ELR (cell line): ENCODE results near the gene FSD1.

Experiments used
- DNase-seq: peaks from one replicate; pipeline ENCODE4 v3.0.0-alpha.2; 2015; ENCODE audit warnings: low read depth

Gene FSD1

GRCh38 chr19:4365791-4366665 is 61.6 kb downstream of the FSD1 start:
- no peak for DNase-seq

GRCh38 chr19:4366666-4367335 is 62.4 kb downstream of the FSD1 start:
- no peak for DNase-seq

- DNase-seq, result no peak
Observed at GRCh38 chr19:4367336-4367723, 62.9 kb downstream of the FSD1 start.

- no peak for DNase-seq
Observed at GRCh38 chr19:4367781-4368127, 63.4 kb downstream of the FSD1 start.

GRCh38 chr19:4368128-4368820 is 63.9 kb downstream of the FSD1 start:
- DNase-seq, result no peak

- no peak for DNase-seq
Observed at GRCh38 chr19:4369109-4369887, 64.9 kb downstream of the FSD1 start.

GRCh38 chr19:4369888-4370260 is 65.5 kb downstream of the FSD1 start:
- no peak for DNase-seq

- DNase-seq, result no peak
Observed at GRCh38 chr19:4370418-4371041, 66.1 kb downstream of the FSD1 start.

- no peak for DNase-seq
Observed at GRCh38 chr19:4371247-4372164, 67.1 kb downstream of the FSD1 start.

GRCh38 chr19:4372165-4373012 is 68.0 kb downstream of the FSD1 start:
- DNase-seq, result no peak

GRCh38 chr19:4373013-4373367 is 68.6 kb downstream of the FSD1 start:
- no peak for DNase-seq
